ENCODE measurements around the gene EFR3B.
"Not testable (repeated sequence)": the region's sequence is repeated elsewhere in the genome, so short reads cannot be mapped to it uniquely, and the experiment has no call there.

Gene EFR3B, protein sequence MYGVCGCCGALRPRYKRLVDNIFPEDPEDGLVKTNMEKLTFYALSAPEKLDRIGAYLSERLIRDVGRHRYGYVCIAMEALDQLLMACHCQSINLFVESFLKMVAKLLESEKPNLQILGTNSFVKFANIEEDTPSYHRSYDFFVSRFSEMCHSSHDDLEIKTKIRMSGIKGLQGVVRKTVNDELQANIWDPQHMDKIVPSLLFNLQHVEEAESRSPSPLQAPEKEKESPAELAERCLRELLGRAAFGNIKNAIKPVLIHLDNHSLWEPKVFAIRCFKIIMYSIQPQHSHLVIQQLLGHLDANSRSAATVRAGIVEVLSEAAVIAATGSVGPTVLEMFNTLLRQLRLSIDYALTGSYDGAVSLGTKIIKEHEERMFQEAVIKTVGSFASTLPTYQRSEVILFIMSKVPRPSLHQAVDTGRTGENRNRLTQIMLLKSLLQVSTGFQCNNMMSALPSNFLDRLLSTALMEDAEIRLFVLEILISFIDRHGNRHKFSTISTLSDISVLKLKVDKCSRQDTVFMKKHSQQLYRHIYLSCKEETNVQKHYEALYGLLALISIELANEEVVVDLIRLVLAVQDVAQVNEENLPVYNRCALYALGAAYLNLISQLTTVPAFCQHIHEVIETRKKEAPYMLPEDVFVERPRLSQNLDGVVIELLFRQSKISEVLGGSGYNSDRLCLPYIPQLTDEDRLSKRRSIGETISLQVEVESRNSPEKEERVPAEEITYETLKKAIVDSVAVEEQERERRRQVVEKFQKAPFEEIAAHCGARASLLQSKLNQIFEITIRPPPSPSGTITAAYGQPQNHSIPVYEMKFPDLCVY

DNA sequence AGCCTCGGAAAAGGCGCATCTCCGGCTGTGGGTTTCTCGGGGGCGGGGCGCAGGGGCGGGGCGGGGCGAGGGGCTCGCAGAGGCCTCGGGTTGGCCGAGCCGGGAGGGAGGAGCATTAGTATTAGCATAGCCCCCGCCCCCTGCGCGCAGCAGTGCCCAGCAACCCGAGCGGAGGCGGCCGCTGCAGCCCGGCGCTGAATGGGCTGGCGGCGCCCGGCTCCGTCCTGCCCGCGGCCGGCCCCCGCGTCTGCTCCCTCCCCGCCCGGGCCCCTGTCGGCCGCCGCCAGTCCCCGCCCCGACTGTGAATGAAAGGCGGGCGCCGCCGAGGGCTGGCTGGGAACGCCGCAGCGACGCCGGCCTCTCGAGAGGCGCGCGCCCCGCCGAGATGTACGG is at the start of gene EFR3B:
Gene EFR3B (plus strand): TSS at position 149 of the 393 bp plus-strand sequence. CDS start 237 bp downstream, at position 386.
- peak; percentile 99 for DNase-seq (ENCODE audit: extremely low spot score)
- TF ChIP-seq CTCF (IDR thresholded peaks at IDR 0.05; ENCODE audit: control extremely low read depth, extremely low read depth, low read depth, missing control alignments) = no peak
- ChIA-PET POLR2A (no interaction called here), CTCF (interaction anchor here (1.0 to 1.6 kb wide), 3 partner anchors 8 to 67 kb away, joined by 3 to 6 read pairs (median 5); no protein-coding TSS in a partner anchor)

GRCh38 chr2:24993406-24994145 is 48.3 kb upstream of the EFR3B start:
- CTCF ChIA-PET = interaction anchor here (1.0 to 4.2 kb wide), 5 partner anchors 9 to 136 kb away, joined by 3 to 15 read pairs (median 5); no protein-coding TSS in a partner anchor
- TF ChIP-seq CTCF (IDR thresholded peaks at IDR 0.05; ENCODE audit: control extremely low read depth, extremely low read depth, low read depth, missing control alignments) = no peak
- POLR2A ChIA-PET = interaction anchor here (0.6 kb wide), 1 partner anchor 68 kb away, joined by 3 read pairs; no protein-coding TSS in a partner anchor
- DNase-seq (ENCODE audit: extremely low spot score) = no peak

- CTCF ChIA-PET = interaction anchor here (1.4 to 4.2 kb wide), 5 partner anchors 10 to 135 kb away, joined by 3 to 15 read pairs (median 8); no protein-coding TSS in a partner anchor
- DNase-seq (ENCODE audit: extremely low spot score) = no peak
- no peak for TF ChIP-seq CTCF (IDR thresholded peaks at IDR 0.05; ENCODE audit: control extremely low read depth, extremely low read depth, low read depth, missing control alignments)
- POLR2A ChIA-PET = no interaction called here
These were observed 47.6 kb upstream of the EFR3B start for GRCh38 chr2:24994146-24994724.

DNA sequence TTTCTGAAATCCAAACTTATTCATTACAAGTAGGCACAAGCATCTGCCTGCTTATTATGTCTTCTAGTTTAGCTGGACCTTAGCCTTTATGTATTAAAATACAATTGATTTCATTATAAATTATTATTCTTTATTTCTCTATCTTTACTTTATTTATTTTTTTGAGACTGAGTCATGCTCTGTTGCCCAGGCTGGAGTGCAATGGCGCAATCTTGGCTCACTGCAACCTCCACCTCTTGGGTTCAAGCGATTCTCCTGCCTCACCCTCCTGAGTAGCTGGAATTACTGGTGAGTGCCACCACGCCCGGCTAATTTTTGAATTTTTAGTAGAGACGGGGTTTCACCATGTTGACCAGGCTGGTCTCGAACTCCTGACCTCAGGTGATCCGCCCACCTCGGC is 42.8 kb upstream of the EFR3B start:
- DNase-seq (ENCODE audit: extremely low spot score); POLR2A ChIA-PET: not testable (repeated sequence)
- CTCF ChIA-PET = interaction anchor here (1.7 kb wide), 1 partner anchor 23 kb away, joined by 7 read pairs; no protein-coding TSS in a partner anchor

DNA sequence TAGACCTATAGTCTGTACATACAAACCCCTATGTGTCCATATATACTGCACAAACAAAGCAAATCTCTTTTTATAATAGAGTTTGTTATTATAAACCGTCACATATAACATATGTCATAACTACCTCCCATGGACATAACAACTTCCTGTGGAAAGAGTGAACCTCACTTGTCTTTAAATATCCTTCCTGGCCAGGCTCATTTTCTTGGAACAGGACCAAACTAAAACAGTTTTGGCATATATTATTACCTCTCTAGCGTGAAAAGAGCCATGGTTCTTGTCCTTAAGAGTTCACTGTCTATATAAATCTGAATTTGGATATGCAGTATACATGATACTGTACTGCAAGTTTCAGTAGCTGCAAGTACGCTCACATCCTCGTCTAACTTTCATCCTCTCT is 41.8 kb upstream of the EFR3B start:
- DNase-seq (ENCODE audit: extremely low spot score) = no peak
- ChIA-PET CTCF (interaction anchor here (1.0 kb wide), 1 partner anchor 25 kb away, joined by 3 read pairs; no protein-coding TSS in a partner anchor), POLR2A (no interaction called here)
- TF ChIP-seq CTCF (IDR thresholded peaks at IDR 0.05; ENCODE audit: control extremely low read depth, extremely low read depth, low read depth, missing control alignments) = no peak

- ChIA-PET CTCF (interaction anchor here (1.0 kb wide), 1 partner anchor 25 kb away, joined by 3 read pairs; no protein-coding TSS in a partner anchor), POLR2A (no interaction called here)
- TF ChIP-seq CTCF (IDR thresholded peaks at IDR 0.05; ENCODE audit: control extremely low read depth, extremely low read depth, low read depth, missing control alignments) = no peak
- DNase-seq (ENCODE audit: extremely low spot score) = no peak
These were observed 41.2 kb upstream of the EFR3B start for GRCh38 chr2:25000503-25001324.

Data from GM10248 (cell line).